ENCODE results near the gene GJD4.

- TF ChIP-seq JUND (IDR thresholded peaks at IDR 0.05) (no peak), SRF (IDR thresholded peaks at IDR 0.05; ENCODE audit: low read depth) (no peak), SIN3A (IDR thresholded peaks at IDR 0.05; ENCODE audit: low read depth) (no peak), POLR2A (IDR thresholded peaks at IDR 0.05; ENCODE audit: borderline replicate concordance, extremely low read depth, insufficient read depth, insufficient read length) (no peak), MAX (IDR thresholded peaks at IDR 0.05) (no peak), EZH2 (IDR thresholded peaks at IDR 0.05) (no peak), ZNF274 (IDR thresholded peaks at IDR 0.05; ENCODE audit: low read depth, low read length) (no peak), YY1 (IDR thresholded peaks at IDR 0.05; ENCODE audit: extremely low read depth, insufficient replicate concordance, low read depth, low read length) (no peak), SP1 (IDR thresholded peaks at IDR 0.05; ENCODE audit: low read depth) (no peak), EGR1 (IDR thresholded peaks at IDR 0.05; ENCODE audit: low read depth) (no peak), FOSL1 (IDR thresholded peaks at IDR 0.05; ENCODE audit: low read depth) (no peak)
- TF ChIP-seq, protein P1, sequence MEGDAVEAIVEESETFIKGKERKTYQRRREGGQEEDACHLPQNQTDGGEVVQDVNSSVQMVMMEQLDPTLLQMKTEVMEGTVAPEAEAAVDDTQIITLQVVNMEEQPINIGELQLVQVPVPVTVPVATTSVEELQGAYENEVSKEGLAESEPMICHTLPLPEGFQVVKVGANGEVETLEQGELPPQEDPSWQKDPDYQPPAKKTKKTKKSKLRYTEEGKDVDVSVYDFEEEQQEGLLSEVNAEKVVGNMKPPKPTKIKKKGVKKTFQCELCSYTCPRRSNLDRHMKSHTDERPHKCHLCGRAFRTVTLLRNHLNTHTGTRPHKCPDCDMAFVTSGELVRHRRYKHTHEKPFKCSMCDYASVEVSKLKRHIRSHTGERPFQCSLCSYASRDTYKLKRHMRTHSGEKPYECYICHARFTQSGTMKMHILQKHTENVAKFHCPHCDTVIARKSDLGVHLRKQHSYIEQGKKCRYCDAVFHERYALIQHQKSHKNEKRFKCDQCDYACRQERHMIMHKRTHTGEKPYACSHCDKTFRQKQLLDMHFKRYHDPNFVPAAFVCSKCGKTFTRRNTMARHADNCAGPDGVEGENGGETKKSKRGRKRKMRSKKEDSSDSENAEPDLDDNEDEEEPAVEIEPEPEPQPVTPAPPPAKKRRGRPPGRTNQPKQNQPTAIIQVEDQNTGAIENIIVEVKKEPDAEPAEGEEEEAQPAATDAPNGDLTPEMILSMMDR (IDR thresholded peaks at IDR 0.05 in 2 of 3, conservative IDR thresholded peaks at IDR 0.05 in 1 of 3; ENCODE audit: borderline replicate concordance in 1 of 3, insufficient read depth in 1 of 3, low read depth in 2 of 3, low read length in 2 of 3), result no peak
- TF ChIP-seq, protein P2, sequence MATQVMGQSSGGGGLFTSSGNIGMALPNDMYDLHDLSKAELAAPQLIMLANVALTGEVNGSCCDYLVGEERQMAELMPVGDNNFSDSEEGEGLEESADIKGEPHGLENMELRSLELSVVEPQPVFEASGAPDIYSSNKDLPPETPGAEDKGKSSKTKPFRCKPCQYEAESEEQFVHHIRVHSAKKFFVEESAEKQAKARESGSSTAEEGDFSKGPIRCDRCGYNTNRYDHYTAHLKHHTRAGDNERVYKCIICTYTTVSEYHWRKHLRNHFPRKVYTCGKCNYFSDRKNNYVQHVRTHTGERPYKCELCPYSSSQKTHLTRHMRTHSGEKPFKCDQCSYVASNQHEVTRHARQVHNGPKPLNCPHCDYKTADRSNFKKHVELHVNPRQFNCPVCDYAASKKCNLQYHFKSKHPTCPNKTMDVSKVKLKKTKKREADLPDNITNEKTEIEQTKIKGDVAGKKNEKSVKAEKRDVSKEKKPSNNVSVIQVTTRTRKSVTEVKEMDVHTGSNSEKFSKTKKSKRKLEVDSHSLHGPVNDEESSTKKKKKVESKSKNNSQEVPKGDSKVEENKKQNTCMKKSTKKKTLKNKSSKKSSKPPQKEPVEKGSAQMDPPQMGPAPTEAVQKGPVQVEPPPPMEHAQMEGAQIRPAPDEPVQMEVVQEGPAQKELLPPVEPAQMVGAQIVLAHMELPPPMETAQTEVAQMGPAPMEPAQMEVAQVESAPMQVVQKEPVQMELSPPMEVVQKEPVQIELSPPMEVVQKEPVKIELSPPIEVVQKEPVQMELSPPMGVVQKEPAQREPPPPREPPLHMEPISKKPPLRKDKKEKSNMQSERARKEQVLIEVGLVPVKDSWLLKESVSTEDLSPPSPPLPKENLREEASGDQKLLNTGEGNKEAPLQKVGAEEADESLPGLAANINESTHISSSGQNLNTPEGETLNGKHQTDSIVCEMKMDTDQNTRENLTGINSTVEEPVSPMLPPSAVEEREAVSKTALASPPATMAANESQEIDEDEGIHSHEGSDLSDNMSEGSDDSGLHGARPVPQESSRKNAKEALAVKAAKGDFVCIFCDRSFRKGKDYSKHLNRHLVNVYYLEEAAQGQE (IDR thresholded peaks at IDR 0.05; ENCODE audit: low read depth), result no peak
These were observed 7.4 kb downstream of the GJD4 start for GRCh38 chr10:35612385-35613106.
